SIG-M5 treated with dmso at 0.1 percent for 504 hours (cell line): Measurements from ENCODE around the gene ZCCHC2.

Source experiments
- DNase-seq: peaks from one replicate; lab custom pipeline; 2025; ENCODE audit not compliant: unreplicated experiment; lab: John Stamatoyannopoulos, UW

The ZCCHC2 gene

GRCh38 chr18:62537042-62537894, 14.4 kb downstream of the ZCCHC2 start:
- DNase-seq = no peak

DNA sequence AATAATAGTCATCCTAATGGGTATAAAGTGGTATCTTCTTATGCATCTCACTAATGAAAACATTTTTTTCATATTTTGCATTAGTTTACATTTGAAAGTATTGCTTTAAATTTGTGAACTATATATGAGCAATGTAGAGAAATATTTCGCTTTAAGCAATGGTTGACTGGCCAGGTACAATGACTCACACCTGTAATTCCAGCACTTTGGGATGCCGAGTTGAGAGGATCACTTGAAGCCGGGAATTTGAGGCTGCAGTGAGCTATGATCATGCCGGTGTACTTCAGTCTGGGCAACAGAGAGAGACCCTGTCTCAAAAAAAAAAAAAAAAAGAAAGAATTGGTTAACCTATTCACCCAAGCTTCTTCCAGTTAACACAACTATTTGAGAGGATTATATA, 15.1 kb downstream of the ZCCHC2 start:
- no peak for DNase-seq

DNA sequence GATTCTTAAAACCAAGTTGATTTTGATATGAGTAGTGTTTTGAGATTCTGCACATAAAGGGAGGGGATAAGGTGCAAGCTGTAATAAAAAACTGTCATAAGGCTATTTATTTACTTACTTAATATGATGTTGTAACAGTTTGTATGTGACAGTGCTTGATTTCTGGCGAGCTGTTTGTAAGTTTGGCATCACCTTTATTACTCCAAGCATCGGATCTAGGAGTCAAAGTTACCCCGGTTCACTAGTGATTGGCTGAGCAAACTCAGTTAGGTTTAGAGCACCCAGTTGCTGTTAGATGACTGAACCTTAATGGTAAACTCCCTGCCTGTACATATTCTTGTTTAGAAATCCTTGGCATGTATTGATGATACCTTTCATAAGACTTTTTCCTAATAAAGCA, 16.1 kb downstream of the ZCCHC2 start:
- no peak for DNase-seq

- DNase-seq = no peak
Measured at GRCh38 chr18:62539284-62540165, 16.7 kb downstream of the ZCCHC2 start.

GRCh38 chr18:62543021-62543420, 20.2 kb downstream of the ZCCHC2 start:
- no peak for DNase-seq

DNA sequence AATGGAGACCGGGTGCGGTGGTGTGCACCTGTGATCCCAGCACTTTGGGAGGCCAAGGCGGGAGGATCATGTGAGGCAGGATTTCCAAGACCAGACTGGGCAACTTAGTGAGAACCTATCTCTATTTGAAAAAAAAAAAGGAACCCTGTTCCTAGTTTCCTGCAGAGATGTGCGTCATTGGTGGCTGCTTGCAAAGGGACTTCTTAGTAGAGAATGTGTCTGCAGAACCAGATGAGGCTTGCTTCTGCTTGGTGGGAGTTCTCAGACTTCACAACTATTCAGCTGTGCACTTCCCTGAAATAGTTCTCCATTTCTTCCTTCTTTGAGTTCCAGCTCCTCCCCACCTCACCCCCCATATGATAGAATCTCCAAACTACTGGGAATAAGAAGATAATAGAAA, 22.3 kb downstream of the ZCCHC2 start:
- DNase-seq = no peak

DNA sequence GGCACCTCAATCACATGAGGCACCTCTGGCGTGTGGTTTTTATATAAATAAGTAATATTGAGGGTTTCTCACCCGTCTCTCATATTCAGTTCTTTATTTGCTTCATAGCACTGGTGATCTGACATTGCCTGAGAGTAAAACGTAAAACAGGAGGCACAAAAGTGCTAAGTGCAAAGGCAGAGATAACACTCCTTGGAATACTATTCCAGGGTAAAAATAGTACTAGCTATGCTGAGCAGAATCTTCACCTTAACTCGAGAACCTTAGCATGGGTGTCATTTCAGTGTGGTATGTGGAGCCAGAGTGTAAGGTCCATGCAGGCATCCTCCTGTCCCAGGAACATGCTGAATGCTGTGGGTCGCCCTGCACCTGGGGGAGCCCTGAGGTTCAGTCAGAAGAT, 26.9 kb downstream of the ZCCHC2 start:
- DNase-seq = no peak

GRCh38 chr18:62550746-62551145, 27.9 kb downstream of the ZCCHC2 start:
- DNase-seq = no peak

- no peak for DNase-seq
Measured at GRCh38 chr18:62551972-62552513, 29.2 kb downstream of the ZCCHC2 start.

- DNase-seq = no peak
Measured at GRCh38 chr18:62554061-62554815, 31.4 kb downstream of the ZCCHC2 start.

- DNase-seq = no peak
Measured at GRCh38 chr18:62555135-62555534, 32.3 kb downstream of the ZCCHC2 start.

- DNase-seq = no peak
Measured at GRCh38 chr18:62556397-62556796, 33.6 kb downstream of the ZCCHC2 start.

GRCh38 chr18:62558015-62558663, 35.3 kb downstream of the ZCCHC2 start:
- DNase-seq = no peak

GRCh38 chr18:62564044-62564443, 41.2 kb downstream of the ZCCHC2 start:
- DNase-seq = no peak

GRCh38 chr18:62566199-62566598, 43.4 kb downstream of the ZCCHC2 start:
- peak; percentile 46 for DNase-seq

GRCh38 chr18:62566818-62567217, 44.0 kb downstream of the ZCCHC2 start:
- DNase-seq = no peak

DNA sequence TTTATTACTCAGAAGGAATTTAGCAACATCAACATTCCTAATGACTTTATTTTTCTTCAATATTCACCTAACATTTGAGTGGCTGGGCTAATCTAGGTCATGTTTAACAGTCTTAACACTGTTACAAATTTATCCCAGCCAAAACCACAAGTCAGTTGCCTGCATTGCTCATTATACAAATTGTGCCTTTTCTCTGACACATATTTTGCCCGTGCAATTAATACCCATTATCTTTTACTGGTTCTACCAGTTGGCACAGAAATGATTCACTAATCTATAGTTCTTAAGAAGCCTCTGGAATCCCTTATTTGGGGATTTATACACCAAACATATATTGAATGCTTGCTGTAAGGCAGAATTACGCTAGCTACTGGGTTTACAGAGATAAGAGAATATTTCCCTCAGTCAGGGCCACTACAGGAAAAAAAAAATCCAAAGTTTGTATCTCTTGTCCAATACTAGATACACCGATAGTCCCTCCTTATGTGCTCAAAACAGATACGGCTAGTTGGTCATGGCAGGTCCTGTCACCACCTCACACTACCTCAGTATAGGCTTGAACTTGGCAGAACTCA, 46.3 kb downstream of the ZCCHC2 start:
- no peak for DNase-seq

GRCh38 chr18:62571037-62571436, 48.2 kb downstream of the ZCCHC2 start:
- DNase-seq = no peak

GRCh38 chr18:62571648-62572047, 48.8 kb downstream of the ZCCHC2 start:
- no peak for DNase-seq

GRCh38 chr18:62572456-62572855, 49.6 kb downstream of the ZCCHC2 start:
- no peak for DNase-seq
